GM13976 (cell line): ENCODE data around the gene C9orf85.

Experiments
- DNase-seq: peaks from one replicate; pipeline ENCODE4 v3.0.0; 2012; ENCODE audit warnings: low spot score
- CTCF ChIP-seq: IDR thresholded peaks from 2 replicates; pipeline ENCODE4 v1.5.1; 2012; ENCODE audit warnings: borderline replicate concordance, mild to moderate bottlenecking; ENCODE audit not compliant: insufficient read depth; ENCODE audit errors: extremely low read depth, missing control alignments, control extremely low read depth
- in situ Hi-C: fragments of 300-500 bp; cut with MboI; formaldehyde crosslinking; loops from one replicate; pipeline ENCODE4 v1.12.0; 2022; ENCODE audit warnings: low sequenced_read_pairs, mixed read lengths, inconsistent platforms; ENCODE audit not compliant: unreplicated experiment

C9orf85 gene

GRCh38 chr9:71879644-71880174 lies 31.7 kb upstream of the C9orf85 start:
- no peak for DNase-seq
- in situ Hi-C loops, result no loop called here
- no peak for TF ChIP-seq CTCF

GRCh38 chr9:71884005-71884404 lies 27.4 kb upstream of the C9orf85 start:
- DNase-seq, result no peak
- TF ChIP-seq CTCF, result no peak
- in situ Hi-C loops, result no loop called here

- no peak for DNase-seq
- TF ChIP-seq CTCF, result no peak
- in situ Hi-C loops, result no loop called here
These were observed 26.0 kb upstream of the C9orf85 start for GRCh38 chr9:71885467-71885866.

- DNase-seq, result no peak
- TF ChIP-seq CTCF, result no peak
- in situ Hi-C loops, result no loop called here
These were observed 25.4 kb upstream of the C9orf85 start for GRCh38 chr9:71886015-71886414.

GRCh38 chr9:71886541-71886940 lies 24.9 kb upstream of the C9orf85 start:
- TF ChIP-seq CTCF, result no peak
- DNase-seq, result no peak
- in situ Hi-C loops, result no loop called here

GRCh38 chr9:71887362-71887761 lies 24.1 kb upstream of the C9orf85 start:
- in situ Hi-C loops, result no loop called here
- DNase-seq, result no peak
- no peak for TF ChIP-seq CTCF

GRCh38 chr9:71890042-71890679 lies 21.3 kb upstream of the C9orf85 start:
- TF ChIP-seq CTCF, result no peak
- in situ Hi-C loops, result no loop called here
- no peak for DNase-seq
